GM12878 (cell line): ENCODE data around the gene SPIRE1. TPM values are rescaled to one million over a fixed set of nuclear protein-coding genes. Genes with fewer than 3 reads are reported as not detected.

Experiments used
- ATAC-seq: fragments of 200-7000 bp; cut with Tn5 transposase; 3 replicates; pipeline ENCODE4 v1.9.1; 2020; ENCODE audit warnings: mild to moderate bottlenecking, moderate library complexity
- BruUV-seq: library from RNA; stranded (reverse); fragments of 400-500 nt; replicated peaks from 2 replicates; lab custom pipeline; 2021; lab: Mats Ljungman, UMichigan
- CTCF ChIA-PET: fragments of 300-600 bp; sonication (Branson Sonifier 250); formaldehyde crosslinking; extraction: SDS; loops from one replicate; lab custom pipeline; 2021; ENCODE audit warnings: inconsistent platforms; lab: Yijun Ruan, JAX
- POLR2A ChIA-PET: fragments of 350-600 bp; formaldehyde crosslinking; extraction: SDS; loops from one replicate; lab custom pipeline; 2021; ENCODE audit warnings: inconsistent platforms; lab: Charles Lee
- RAD21 ChIA-PET: fragments of 300-600 bp; sonication (Branson Sonifier 250); formaldehyde crosslinking; loops from one replicate; lab custom pipeline; 2023; ENCODE audit warnings: antibody characterized with exemption; ENCODE audit not compliant: unreplicated experiment; lab: Charles Lee
- SMC1A ChIA-PET: fragments of 300-600 bp; sonication (Branson Sonifier 250); formaldehyde crosslinking; loops from one replicate; lab custom pipeline; 2023; ENCODE audit not compliant: unreplicated experiment, uncharacterized antibody; lab: Charles Lee
- DNase-seq: peaks from one replicate; pipeline ENCODE4 v3.0.0-alpha.2; 2011; ENCODE audit warnings: low read depth, low spot score
- FAIRE-seq: peaks from 3 replicates; lab custom pipeline; 2011; peaks lifted over from hg19 to GRCh38; lab: Jason Lieb, UNC
- H2AFZ ChIP-seq: 2 replicates; pipeline ENCODE4 v1.6.0; 2011; ENCODE audit warnings: low read depth, low read length, control low read depth; ENCODE audit not compliant: control insufficient read depth
- H3K27ac ChIP-seq: 2 replicates; pipeline ENCODE4 v1.5.1; 2011; ENCODE audit warnings: control low read depth; ENCODE audit not compliant: control insufficient read depth, insufficient read depth
- H3K27me3 ChIP-seq, 2 experiments: replicated peaks in 1 of 2; 2 replicates each; pipeline versions ENCODE4 v1.6.0 to v1.6.1; 2011; ENCODE audit warnings: low read length in 1 of 2; ENCODE audit not compliant: control insufficient read depth in 2 of 2, insufficient read depth in 2 of 2
- H3K36me3 ChIP-seq, 2 experiments: 2 replicates each; pipeline ENCODE4 v1.5.1; 2011; ENCODE audit warnings: low read length in 1 of 2; ENCODE audit not compliant: control insufficient read depth in 2 of 2, insufficient read depth in 2 of 2
- H3K4me1 ChIP-seq: 2 replicates; pipeline ENCODE4 v1.6.1; 2011; ENCODE audit warnings: mild to moderate bottlenecking, low read length, moderate library complexity, mixed read lengths; ENCODE audit not compliant: control insufficient read depth, insufficient read depth
- H3K4me2 ChIP-seq: 2 replicates; pipeline ENCODE4 v1.6.0; 2011; ENCODE audit warnings: control low read depth; ENCODE audit not compliant: control insufficient read depth, insufficient read depth
- H3K4me3 ChIP-seq: fragments of 200-600 bp; sonication (generic); 2 replicates; pipeline ENCODE4 v1.5.1; 2016
- H3K79me2 ChIP-seq: 2 replicates; pipeline ENCODE4 v1.6.0; 2011; ENCODE audit warnings: low read length; ENCODE audit not compliant: control insufficient read depth, insufficient read depth
- H3K9ac ChIP-seq: 2 replicates; pipeline ENCODE4 v1.8.0; 2011; ENCODE audit warnings: low read length, control low read depth, mixed read lengths; ENCODE audit not compliant: control insufficient read depth, insufficient read depth
- H3K9me3 ChIP-seq: replicated peaks from 3 replicates; pipeline ENCODE4 v1.5.1; 2011; ENCODE audit warnings: mild to moderate bottlenecking, low read length; ENCODE audit not compliant: control insufficient read depth, insufficient read depth
- H4K20me1 ChIP-seq: 2 replicates; pipeline ENCODE4 v1.6.0; 2011; ENCODE audit not compliant: control insufficient read depth, insufficient read depth
- CBX5 ChIP-seq: sonication (generic); IDR thresholded peaks from 2 replicates; pipeline ENCODE4 v1.6.1; 2016; ENCODE audit warnings: low read depth, moderate library complexity, mild to moderate bottlenecking, inconsistent platforms
- IKZF2 ChIP-seq, 2 experiments: fragments of 450-650 bp; IDR thresholded peaks; 2 replicates each; pipeline ENCODE4 v1.6.1; 2017; ENCODE audit warnings: mild to moderate bottlenecking in 2 of 2, moderate library complexity in 2 of 2
- JUNB ChIP-seq: IDR thresholded peaks from 2 replicates; pipeline ENCODE4 v1.6.1; 2016; ENCODE audit warnings: antibody characterized with exemption, mild to moderate bottlenecking
- KLF5 ChIP-seq: fragments of 450-650 bp; IDR thresholded peaks from 2 replicates; pipeline ENCODE4 v1.6.1; 2014; ENCODE audit warnings: mild to moderate bottlenecking; ENCODE audit not compliant: partially characterized antibody
- NFYA ChIP-seq: IDR thresholded peaks from 2 replicates; pipeline ENCODE4 v1.6.1; 2011; ENCODE audit warnings: low read depth, mild to moderate bottlenecking, low read length, improper control_type of control experiment, borderline replicate concordance
- NRF1 ChIP-seq: conservative IDR thresholded peaks from 2 replicates; pipeline ENCODE4 v1.6.1; 2011; ENCODE audit warnings: mild to moderate bottlenecking, low read depth, low read length, improper control_type of control experiment
- PBX3 ChIP-seq: IDR thresholded peaks from 2 replicates; pipeline ENCODE4 v1.6.1; 2011; ENCODE audit warnings: mild to moderate bottlenecking, low read depth, low read length, moderate library complexity; ENCODE audit not compliant: insufficient replicate concordance
- PML ChIP-seq: IDR thresholded peaks from 2 replicates; pipeline ENCODE4 v1.6.1; 2012; ENCODE audit warnings: low read length, inconsistent platforms
- RAD51 ChIP-seq: fragments of 450-650 bp; IDR thresholded peaks from 2 replicates; pipeline ENCODE4 v1.6.1; 2016; ENCODE audit warnings: moderate library complexity, mild to moderate bottlenecking, inconsistent platforms
- RELA ChIP-seq: fragments of 450-650 bp; IDR thresholded peaks from 2 replicates; pipeline ENCODE4 v1.8.0; 2014; ENCODE audit warnings: borderline replicate concordance; ENCODE audit not compliant: partially characterized antibody
- RELB ChIP-seq: fragments of 450-650 bp; IDR thresholded peaks from 2 replicates; pipeline ENCODE4 v1.6.1; 2017; ENCODE audit warnings: low read depth, mild to moderate bottlenecking, moderate library complexity
- SIN3A ChIP-seq: IDR thresholded peaks from 2 replicates; pipeline ENCODE4 v1.6.1; 2012; ENCODE audit warnings: low read depth, low read length, improper control_type of control experiment
- TARDBP ChIP-seq: IDR thresholded peaks from 2 replicates; pipeline ENCODE4 v1.6.1; 2016; ENCODE audit warnings: borderline replicate concordance
- YY1 ChIP-seq: IDR thresholded peaks from 2 replicates; pipeline ENCODE4 v1.6.1; 2011; ENCODE audit warnings: low read depth, mild to moderate bottlenecking, low read length
- ZNF592 ChIP-seq: fragments of 450-650 bp; IDR thresholded peaks from 2 replicates; pipeline ENCODE4 v1.6.1; 2017; ENCODE audit warnings: mild to moderate bottlenecking, moderate library complexity
- WGBS: methylation state at CpG from one replicate; pipeline ENCODE4 v1.1.6; 2016; ENCODE audit warnings: low lambda C conversion rate; ENCODE audit not compliant: insufficient replicate concordance, insufficient coverage; ENCODE audit errors: missing lambda C conversion rate; 5-methylcytosine and 5-hydroxymethylcytosine counted together
- in situ Hi-C: fragments of 300-500 bp; cut with MboI; formaldehyde crosslinking; loops from 9 replicates; pipeline ENCODE4 v1.14.3; 2018; ENCODE audit warnings: mixed read lengths
- intact Hi-C: fragments of 100-400 bp; cut with micrococcal nuclease; formaldehyde crosslinking; loops from one replicate; pipeline ENCODE4 v1.14.2; 2022; ENCODE audit not compliant: unreplicated experiment
- polyA plus RNA-seq, 11 experiments: library from polyadenylated mRNA; depleted of rRNA in 4 of 11; unstranded in 6 of 11; stranded (reverse) in 5 of 11; fragments of >200 nt; fragmentation: Nextera tagmentation in 4 of 11; fragmentation: Illumina TruSeq in 1 of 11; extraction: Ambion mirVana in 4 of 11; extraction: Trizol in 1 of 11; gene quantifications; 1 replicate in 1 of 11; 2 replicates in 10 of 11; pipeline versions ENCODE4 v1.2.1 to v1.2.3, GENCODE V29; 2011 to 2016; ENCODE audit warnings: inconsistent platforms in 2 of 11, missing spikeins in 2 of 11, low read depth in 1 of 11
- total RNA-seq, 4 experiments: library from RNA; depleted of rRNA in 3 of 4; stranded (reverse); fragments of >200 nt in 3 of 4; fragmentation: Illumina TruSeq in 1 of 4; extraction: Trizol in 1 of 4; gene quantifications; 2 replicates each; pipeline versions ENCODE4 v1.2.1 to v1.2.3, GENCODE V29; 2013 to 2021

SPIRE1 gene
- total and polyA plus RNA-seq, 10 of the 15 experiments (the other 5 are each of a cell fraction or from before 2014, with no cell fraction given) = 0.18 to 9.2 (median 4.3) TPM

GRCh38 chr18:12599966-12600365 is 57.9 kb downstream of the SPIRE1 start:
- Histone ChIP-seq H3K36me3 (no peaks in the 10 kb centered on the region), H3K27ac (no peak overlapping the region), H2AFZ (no peak overlapping the region), H3K4me3 (no peak overlapping the region), H4K20me1 (no peaks in the 10 kb centered on the region), H3K79me2 (no peaks in the 10 kb centered on the region), H3K4me1 (no peaks in the 10 kb centered on the region), H3K27me3 (no peaks in the 10 kb centered on the region)
- intact Hi-C loops = loop anchor here (5.0 kb wide), 1 partner anchor 52 kb away; no protein-coding TSS in a partner anchor
- ChIA-PET RAD21 (no interaction called here), CTCF (interaction anchor here (1.4 kb wide), 1 partner anchor 66 kb away, joined by 3 read pairs; no protein-coding TSS in a partner anchor)
- in situ Hi-C loops = no loop called here
- no peak for FAIRE-seq
- TF ChIP-seq RAD51 = no peak
- TF ChIP-seq TARDBP = no peak
- TF ChIP-seq IKZF2 (IDR thresholded peaks at IDR 0.05) = no peak
- TF ChIP-seq JUNB = no peak
- TF ChIP-seq KLF5 = no peak
- no peak for TF ChIP-seq SIN3A
- TF ChIP-seq PBX3 = no peak
- TF ChIP-seq RELB = no peak
- no peak for TF ChIP-seq CBX5
- TF ChIP-seq NRF1 = no peak
- TF ChIP-seq YY1 = no peak
- TF ChIP-seq PML = no peak
- no peak for TF ChIP-seq NFYA
- TF ChIP-seq RELA = no peak
- no peak for TF ChIP-seq ZNF592
- TF ChIP-seq, all 136 proteins: peak for 0
- no peak for DNase-seq
- BruUV-seq = no TSS peak
- Histone ChIP-seq H3K9ac (no peak overlapping the region), H3K4me2 (no peak overlapping the region), H3K9me3 (no peaks in the 10 kb centered on the region)
- ChIA-PET POLR2A (no interaction called here), SMC1A (no interaction called here)
- 26% methylated on average over 3 of the region's 3 CpGs for WGBS
- ATAC-seq = no peak
